Endothelial cell of umbilical vein (primary cell): Measurements from ENCODE around the gene FBXL19. TPM values are rescaled to one million over a fixed set of nuclear protein-coding genes. Genes with fewer than 3 reads are reported as not detected.

ENCODE experiments used
- BruUV-seq: library from RNA; stranded (reverse); fragments of 400-500 nt; replicated peaks from 2 replicates; lab custom pipeline; 2021; lab: Mats Ljungman, UMichigan
- CTCF ChIA-PET: fragments of 300-600, 350-600 bp; sonication (Branson Sonifier 250); formaldehyde crosslinking; loops from one replicate; lab custom pipeline; 2021; ENCODE audit warnings: antibody characterized with exemption, inconsistent platforms; lab: Charles Lee
- POLR2A ChIA-PET: fragments of 300-600, 350-600 bp; sonication (Branson Sonifier 250); formaldehyde crosslinking; loops from one replicate; lab custom pipeline; 2021; ENCODE audit warnings: antibody characterized with exemption, inconsistent platforms; lab: Charles Lee
- DNase-seq: peaks from one replicate; pipeline ENCODE4 v3.0.0-alpha.2; 2011; ENCODE audit warnings: low read depth, low spot score
- FAIRE-seq: peaks from 2 replicates; lab custom pipeline; 2011; peaks lifted over from hg19 to GRCh38; lab: Jason Lieb, UNC
- H2AFZ ChIP-seq: 2 replicates; pipeline ENCODE4 v1.6.0; 2012; ENCODE audit warnings: low read depth, low read length, control low read depth, inconsistent platforms
- H3K27ac ChIP-seq: 2 replicates; pipeline ENCODE4 v1.5.1; 2011; ENCODE audit warnings: low read depth, mild to moderate bottlenecking, control low read depth, low read length, moderate library complexity; ENCODE audit not compliant: insufficient read depth
- H3K27me3 ChIP-seq, 2 experiments: 2 replicates each; pipeline versions ENCODE4 v1.6.0 to v1.6.1; 2011; ENCODE audit warnings: low read length in 2 of 2, mixed read lengths in 1 of 2; ENCODE audit not compliant: control insufficient read depth in 2 of 2, insufficient read depth in 2 of 2
- H3K36me3 ChIP-seq, 2 experiments: 2 replicates in 1 of 2; 3 replicates in 1 of 2; pipeline ENCODE4 v1.5.1; 2011; ENCODE audit warnings: low read length in 2 of 2, mild to moderate bottlenecking in 1 of 2, moderate library complexity in 1 of 2; ENCODE audit not compliant: control insufficient read depth in 2 of 2, insufficient read depth in 2 of 2; ENCODE audit errors: extremely low read depth in 1 of 2
- H3K4me1 ChIP-seq: 3 replicates; pipeline ENCODE4 v1.5.1; 2011; ENCODE audit warnings: mild to moderate bottlenecking, low read length; ENCODE audit not compliant: control insufficient read depth, insufficient read depth; ENCODE audit errors: extremely low read depth
- H3K4me2 ChIP-seq: 2 replicates; pipeline ENCODE4 v1.6.1; 2011; ENCODE audit warnings: low read length, control low read depth, mixed read lengths; ENCODE audit not compliant: insufficient read depth
- H3K4me3 ChIP-seq, 3 experiments: fragments of 200-600 bp in 1 of 3; sonication (generic), shearing (Covaris generic) in 1 of 3; replicated peaks in 1 of 3; 2 replicates each; pipeline ENCODE4 v1.5.1; 2011 to 2016; ENCODE audit warnings: control low read depth in 3 of 3, low read length in 3 of 3, mild to moderate bottlenecking in 2 of 3, inconsistent platforms in 1 of 3, low read depth in 1 of 3, moderate library complexity in 1 of 3; ENCODE audit not compliant: insufficient read depth in 1 of 3
- H3K79me2 ChIP-seq: 2 replicates; pipeline ENCODE4 v1.6.0; 2012; ENCODE audit warnings: low read length, inconsistent platforms; ENCODE audit not compliant: control insufficient read depth, insufficient read depth
- H3K9ac ChIP-seq: replicated peaks from 2 replicates; pipeline ENCODE3; 2011; ENCODE audit warnings: low read length, control low read depth; ENCODE audit not compliant: insufficient read depth; ENCODE audit errors: extremely low read depth
- H3K9me1 ChIP-seq: replicated peaks from 3 replicates; pipeline ENCODE4 v1.6.0; 2011; ENCODE audit warnings: mild to moderate bottlenecking, low read length; ENCODE audit not compliant: control insufficient read depth, insufficient read depth; ENCODE audit errors: extremely low read depth
- H3K9me3 ChIP-seq: replicated peaks from 2 replicates; pipeline ENCODE4 v1.5.1; 2012; ENCODE audit warnings: low read length, inconsistent platforms; ENCODE audit not compliant: control insufficient read depth, insufficient read depth
- H4K20me1 ChIP-seq: replicated peaks from 2 replicates; pipeline ENCODE3; 2011; ENCODE audit warnings: mild to moderate bottlenecking, low read length; ENCODE audit not compliant: control insufficient read depth, insufficient read depth; ENCODE audit errors: extremely low read depth
- EZH2 ChIP-seq: IDR thresholded peaks from 2 replicates; pipeline ENCODE4 v1.6.1; 2012; ENCODE audit warnings: borderline replicate concordance, low read depth, mild to moderate bottlenecking, moderate library complexity, low read length, inconsistent platforms; ENCODE audit not compliant: severe bottlenecking
- FOS ChIP-seq: IDR thresholded peaks from 2 replicates; pipeline ENCODE4 v1.6.1; 2011; ENCODE audit warnings: mild to moderate bottlenecking, low read length, moderate library complexity, borderline replicate concordance; ENCODE audit not compliant: insufficient read depth
- GATA2 ChIP-seq: IDR thresholded peaks from 2 replicates; pipeline ENCODE4 v1.7.0; 2011; ENCODE audit warnings: low read depth, mild to moderate bottlenecking, moderate library complexity, mixed read lengths, low read length; ENCODE audit not compliant: insufficient read length, insufficient read depth
- JUN ChIP-seq: IDR thresholded peaks from 2 replicates; pipeline ENCODE4 v1.6.1; 2011; ENCODE audit warnings: borderline replicate concordance, low read depth; ENCODE audit not compliant: insufficient read length, insufficient read depth
- MAX ChIP-seq: IDR thresholded peaks from 2 replicates; pipeline ENCODE4 v1.6.1; 2011; ENCODE audit not compliant: insufficient read depth, insufficient read length
- MYC ChIP-seq: IDR thresholded peaks from one replicate; pipeline ENCODE4 v1.6.1; 2011; ENCODE audit warnings: mild to moderate bottlenecking, low read depth, low read length
- POLR2A ChIP-seq: IDR thresholded peaks from 2 replicates; pipeline ENCODE4 v1.6.1; 2012; ENCODE audit warnings: low read depth, mild to moderate bottlenecking, control low read depth, low read length
- POLR2AphosphoS5 ChIP-seq: IDR thresholded peaks from 2 replicates; pipeline ENCODE4 v1.6.1; 2012; ENCODE audit warnings: low read depth, mild to moderate bottlenecking, control low read depth, low read length, moderate library complexity; ENCODE audit not compliant: insufficient read depth
- dilution Hi-C: fragments of 300-500 bp; cut with MboI; formaldehyde crosslinking; loops from one replicate; pipeline ENCODE4 v1.15.0; 2019; ENCODE audit warnings: low sequenced_read_pairs; ENCODE audit not compliant: extremely low pct_ligation_motif_present
- intact Hi-C: fragments of 100-400 bp; cut with micrococcal nuclease; formaldehyde crosslinking; loops from one replicate; pipeline ENCODE4 v1.10.0; 2022
- polyA plus RNA-seq, 4 experiments: library from polyadenylated mRNA; depleted of rRNA in 3 of 4; stranded (reverse) in 3 of 4; unstranded in 1 of 4; fragments of >200 nt; gene quantifications; 2 replicates each; pipeline versions ENCODE4 v1.2.1 to v1.2.3, GENCODE V29; 2011 to 2012; ENCODE audit warnings: missing spikeins in 1 of 4
- total RNA-seq: library from RNA; stranded (reverse); gene quantifications from 2 replicates; pipeline ENCODE4 v1.2.3, GENCODE V29; 2021
- TF ChIP-seq, protein P1 (sequence below), 2 donors: IDR thresholded peaks; 1 replicate in 1 of 2; 2 replicates in 1 of 2; pipeline ENCODE4 v1.5.1; 2011; ENCODE audit warnings: low read length in 2 of 2, mild to moderate bottlenecking in 2 of 2, moderate library complexity in 2 of 2, control low read depth in 1 of 2, inconsistent platforms in 1 of 2, low read depth in 1 of 2; ENCODE audit not compliant: insufficient read depth in 1 of 2; ENCODE audit errors: extremely low read depth in 1 of 2

The FBXL19 gene
- total and polyA plus RNA-seq, 2 donors (not counting 3 experiments of a cell fraction or from before 2014, with no cell fraction given): 22.1 to 38.0 TPM

GRCh38 chr16:30882429-30883310 is 40.7 kb upstream of the FBXL19 start:
- BruUV-seq: no TSS peak
- ChIA-PET POLR2A (no interaction called here), CTCF (no interaction called here)
- H3K27me3 ChIP-seq: no peaks in the 10 kb centered on the region
- H3K36me3 ChIP-seq: peaks cover 0 to 14% of the 10 kb centered on the region in 2 experiments
- TF ChIP-seq FOS: no peak
- TF ChIP-seq EZH2: no peak
- TF ChIP-seq MAX: no peak
- TF ChIP-seq GATA2: no peak
- TF ChIP-seq POLR2AphosphoS5: no peak
- no peak for TF ChIP-seq MYC
- TF ChIP-seq JUN: no peak
- TF ChIP-seq POLR2A: no peak
- TF ChIP-seq, protein P1, sequence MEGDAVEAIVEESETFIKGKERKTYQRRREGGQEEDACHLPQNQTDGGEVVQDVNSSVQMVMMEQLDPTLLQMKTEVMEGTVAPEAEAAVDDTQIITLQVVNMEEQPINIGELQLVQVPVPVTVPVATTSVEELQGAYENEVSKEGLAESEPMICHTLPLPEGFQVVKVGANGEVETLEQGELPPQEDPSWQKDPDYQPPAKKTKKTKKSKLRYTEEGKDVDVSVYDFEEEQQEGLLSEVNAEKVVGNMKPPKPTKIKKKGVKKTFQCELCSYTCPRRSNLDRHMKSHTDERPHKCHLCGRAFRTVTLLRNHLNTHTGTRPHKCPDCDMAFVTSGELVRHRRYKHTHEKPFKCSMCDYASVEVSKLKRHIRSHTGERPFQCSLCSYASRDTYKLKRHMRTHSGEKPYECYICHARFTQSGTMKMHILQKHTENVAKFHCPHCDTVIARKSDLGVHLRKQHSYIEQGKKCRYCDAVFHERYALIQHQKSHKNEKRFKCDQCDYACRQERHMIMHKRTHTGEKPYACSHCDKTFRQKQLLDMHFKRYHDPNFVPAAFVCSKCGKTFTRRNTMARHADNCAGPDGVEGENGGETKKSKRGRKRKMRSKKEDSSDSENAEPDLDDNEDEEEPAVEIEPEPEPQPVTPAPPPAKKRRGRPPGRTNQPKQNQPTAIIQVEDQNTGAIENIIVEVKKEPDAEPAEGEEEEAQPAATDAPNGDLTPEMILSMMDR (IDR thresholded peaks at IDR 0.05; ENCODE audit: extremely low read depth in 1 of 2, insufficient read depth in 1 of 2, low read depth in 1 of 2, low read length in 2 of 2): no peak
- no peak overlapping the region for H3K27ac ChIP-seq
- no peaks in the 10 kb centered on the region for H4K20me1 ChIP-seq
- no peaks in the 10 kb centered on the region for H3K9me3 ChIP-seq
- no peak overlapping the region for H3K4me3 ChIP-seq
- no peak overlapping the region for H3K9ac ChIP-seq
- no peaks in the 10 kb centered on the region for H3K4me1 ChIP-seq
- intact Hi-C loops: no loop called here
- H2AFZ ChIP-seq: no peak overlapping the region
- dilution Hi-C loops: no loop called here
- H3K9me1 ChIP-seq: no peaks in the 10 kb centered on the region
- no peak overlapping the region for H3K4me2 ChIP-seq
- FAIRE-seq (no peak), DNase-seq (no peak)
- H3K79me2 ChIP-seq: no peaks in the 10 kb centered on the region
